NB4 (cell line): ENCODE results near the gene MS4A8.
"Not testable (repeated sequence)": the region's sequence is repeated elsewhere in the genome, so short reads cannot be mapped to it uniquely, and the experiment has no call there.

Experiments used
- DNase-seq: peaks from one replicate; pipeline ENCODE4 v3.0.0; 2010; ENCODE audit warnings: low read depth
- H3K4me3 ChIP-seq: one replicate; pipeline ENCODE4 v1.5.1; 2011; ENCODE audit warnings: mild to moderate bottlenecking, low read depth, low read length, moderate library complexity
- CTCF ChIP-seq: IDR thresholded peaks from one replicate; pipeline ENCODE4 v1.5.1; 2012; ENCODE audit warnings: low read depth, low read length
- MYC ChIP-seq: IDR thresholded peaks from 2 replicates; pipeline ENCODE4 v1.6.1; 2011; ENCODE audit warnings: low read depth, low read length
- POLR2A ChIP-seq: IDR thresholded peaks from 2 replicates; pipeline ENCODE4 v1.6.1; 2011; ENCODE audit warnings: mild to moderate bottlenecking; ENCODE audit not compliant: insufficient read length; ENCODE audit errors: extremely low read depth
- TF ChIP-seq, protein P1 (sequence below): IDR thresholded peaks from 2 replicates; pipeline ENCODE4 v1.6.1; 2011; ENCODE audit warnings: low read depth, low read length

The MS4A8 gene, protein sequence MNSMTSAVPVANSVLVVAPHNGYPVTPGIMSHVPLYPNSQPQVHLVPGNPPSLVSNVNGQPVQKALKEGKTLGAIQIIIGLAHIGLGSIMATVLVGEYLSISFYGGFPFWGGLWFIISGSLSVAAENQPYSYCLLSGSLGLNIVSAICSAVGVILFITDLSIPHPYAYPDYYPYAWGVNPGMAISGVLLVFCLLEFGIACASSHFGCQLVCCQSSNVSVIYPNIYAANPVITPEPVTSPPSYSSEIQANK

DNA sequence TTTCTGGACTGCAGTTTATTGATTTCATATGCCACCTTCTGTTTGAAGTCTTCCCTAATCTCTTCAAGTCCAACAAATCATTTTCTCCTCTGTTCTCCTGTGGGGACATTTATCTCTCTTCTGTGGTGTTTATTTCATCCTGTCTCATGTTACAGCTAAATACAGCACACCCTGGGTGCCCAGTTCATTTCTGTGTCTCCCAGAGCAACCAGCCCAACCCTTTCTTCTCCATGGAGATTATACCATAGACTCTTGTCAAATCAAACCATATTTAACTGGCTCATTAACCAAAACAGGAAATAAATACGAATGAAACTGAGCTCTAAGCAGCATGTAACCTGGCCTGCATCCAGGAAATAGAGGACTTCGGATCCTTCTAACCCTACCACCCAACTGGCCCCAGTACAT, at the start of gene MS4A8:
Gene MS4A8 (plus strand): TSS at position 329 of the 408 bp plus-strand sequence. CDS start 1,249 bp downstream, outside the sequence.
- TF ChIP-seq, protein P1, sequence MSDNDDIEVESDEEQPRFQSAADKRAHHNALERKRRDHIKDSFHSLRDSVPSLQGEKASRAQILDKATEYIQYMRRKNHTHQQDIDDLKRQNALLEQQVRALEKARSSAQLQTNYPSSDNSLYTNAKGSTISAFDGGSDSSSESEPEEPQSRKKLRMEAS = no peak
- no peak for TF ChIP-seq POLR2A
- no peak within 1 kb of the TSS for H3K4me3 ChIP-seq
- no peak for DNase-seq

DNA sequence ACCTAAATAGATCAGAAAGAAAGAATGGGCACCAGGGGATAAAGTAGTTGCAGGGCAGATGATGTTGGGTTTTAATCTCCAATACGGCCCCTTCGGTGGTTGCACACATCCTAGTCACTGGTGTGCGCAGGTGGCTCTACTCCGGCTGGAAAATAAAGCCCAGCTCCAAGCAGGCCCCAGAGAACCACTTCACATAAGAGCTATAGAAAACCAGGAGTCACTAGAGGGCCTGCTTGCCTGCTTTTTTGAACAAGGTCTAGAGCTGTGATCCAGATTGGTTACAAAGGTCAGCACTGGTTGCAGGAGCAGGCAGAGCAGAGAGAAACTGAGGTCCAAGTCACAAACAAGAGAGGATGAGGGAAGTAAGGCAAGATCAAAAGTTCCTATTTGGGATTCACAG, 41.5 kb upstream of the MS4A8 start:
- DNase-seq = no peak
- H3K4me3 ChIP-seq = no peak overlapping the region
- TF ChIP-seq MYC (no peak), CTCF (no peak), POLR2A (no peak)
- TF ChIP-seq, protein P1 = no peak

- TF ChIP-seq CTCF (no peak), POLR2A (no peak), MYC (no peak)
- TF ChIP-seq, protein P1 = no peak
- no peak overlapping the region for H3K4me3 ChIP-seq
- no peak for DNase-seq
These were observed 41.0 kb upstream of the MS4A8 start for GRCh38 chr11:60658409-60658808.

DNA sequence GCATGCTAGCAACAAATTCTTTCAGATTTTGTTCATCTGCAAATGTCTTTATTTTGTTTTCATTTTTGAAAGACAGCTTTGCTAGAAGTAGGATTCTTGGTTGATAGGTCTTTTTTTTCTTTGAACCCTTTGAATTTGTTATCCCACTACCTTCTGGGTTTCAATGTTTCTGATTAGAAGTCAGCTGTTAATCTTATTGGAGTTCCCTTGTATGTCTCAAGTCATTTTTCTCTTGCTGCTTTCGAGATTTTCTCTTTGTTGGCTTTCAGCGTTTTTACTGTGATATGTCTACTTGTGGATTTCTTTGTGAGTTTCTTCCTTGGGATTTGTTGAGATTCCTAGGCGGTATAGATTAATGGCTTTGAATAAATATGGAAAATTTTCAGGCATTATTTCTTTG, 27.2 kb upstream of the MS4A8 start:
- no peak for DNase-seq
- H3K4me3 ChIP-seq = no peak overlapping the region
- TF ChIP-seq POLR2A (no peak), CTCF (no peak), MYC (no peak)
- TF ChIP-seq, protein P1 = no peak

GRCh38 chr11:60678231-60678630, 21.2 kb upstream of the MS4A8 start:
- H3K4me3 ChIP-seq, DNase-seq: not testable (repeated sequence)

DNA sequence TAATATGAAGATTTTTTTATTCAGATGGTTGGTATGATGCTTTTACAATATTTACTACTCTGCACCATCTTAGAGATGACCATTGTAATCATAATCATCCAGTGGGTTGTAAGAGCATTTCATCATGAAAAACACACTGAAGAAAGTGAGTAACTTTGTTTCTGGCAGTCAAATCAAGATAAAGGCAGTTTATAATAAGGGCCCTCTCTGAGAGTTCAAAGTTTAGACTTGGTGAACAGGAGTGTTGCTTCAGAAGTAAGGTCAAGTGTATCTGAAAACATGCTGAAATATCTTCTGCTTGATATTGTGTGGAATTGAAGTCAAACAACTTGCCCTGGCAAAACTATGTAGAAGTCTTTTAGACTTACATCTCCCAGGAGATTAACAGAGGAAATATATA, 19.5 kb upstream of the MS4A8 start:
- no peak overlapping the region for H3K4me3 ChIP-seq
- DNase-seq = no peak
- no peak for TF ChIP-seq POLR2A
- TF ChIP-seq CTCF = no peak
- no peak for TF ChIP-seq MYC
- TF ChIP-seq, protein P1 = no peak
